ENCODE data around the gene SRMS.
A peak's percentile ranks its signal among the peaks of the same experiment; 100 is the strongest.

Gene SRMS

GRCh38 chr20:63553251-63553932, 5.8 kb upstream of the SRMS start:
- peak; percentile 63 to 83 for DNase-seq (ENCODE audit: low read depth in 2 of 2)

- no peak for DNase-seq (ENCODE audit: low read depth in 2 of 2)
Observed at GRCh38 chr20:63552481-63553249, 5.1 kb upstream of the SRMS start.

DNA sequence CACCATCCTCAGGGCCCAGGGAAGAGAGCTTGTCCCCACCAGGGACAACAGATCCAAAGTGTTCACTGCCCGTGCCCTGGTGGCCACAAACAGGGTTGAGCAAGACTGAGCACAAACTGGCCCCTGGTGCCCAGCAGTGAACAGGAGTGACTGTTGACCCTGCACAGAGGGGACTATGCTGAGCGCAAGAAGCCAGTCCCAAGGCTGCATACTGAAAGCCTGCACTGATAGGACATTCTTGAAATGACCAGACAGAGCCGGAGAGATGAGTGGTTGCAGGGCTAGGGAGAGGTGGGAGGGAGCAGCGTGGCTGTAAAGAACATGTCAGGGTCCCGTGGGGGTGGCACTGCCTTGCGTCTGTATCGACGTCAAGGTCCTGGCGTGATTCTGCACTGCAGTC, 3.5 kb upstream of the SRMS start:
- no peak for DNase-seq (ENCODE audit: low read depth in 2 of 2)

DNA sequence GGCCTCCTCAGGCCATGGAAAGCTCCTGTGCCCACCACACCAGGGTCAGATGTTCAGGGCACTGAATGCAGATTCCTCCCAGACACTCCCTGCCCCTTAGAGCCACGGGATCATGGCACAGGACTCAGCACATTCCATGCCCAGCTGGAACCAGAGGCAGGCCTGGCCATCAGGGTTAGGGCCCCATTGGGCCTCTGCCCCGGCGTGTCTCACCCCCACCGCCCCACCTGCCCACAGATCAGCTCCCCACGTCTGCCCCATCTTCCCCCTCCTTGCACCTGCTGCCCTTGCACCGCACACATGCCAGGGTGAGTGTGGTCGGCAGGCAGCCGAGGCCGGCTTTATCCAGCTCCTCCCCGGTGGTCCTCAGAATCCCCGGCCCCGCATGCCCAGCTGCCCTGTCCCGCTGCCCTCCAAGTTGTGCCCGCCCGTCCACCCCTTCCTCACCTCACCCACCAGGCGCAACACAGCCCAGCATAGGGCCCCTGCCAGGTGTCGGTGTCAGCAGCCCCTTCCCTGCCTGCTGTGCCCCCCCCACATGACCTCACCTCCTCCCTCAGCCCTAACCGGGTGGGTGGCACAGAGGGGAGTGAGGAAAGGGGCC, 2.2 kb upstream of the SRMS start:
- no peak for DNase-seq (ENCODE audit: low read depth in 2 of 2)

DNA sequence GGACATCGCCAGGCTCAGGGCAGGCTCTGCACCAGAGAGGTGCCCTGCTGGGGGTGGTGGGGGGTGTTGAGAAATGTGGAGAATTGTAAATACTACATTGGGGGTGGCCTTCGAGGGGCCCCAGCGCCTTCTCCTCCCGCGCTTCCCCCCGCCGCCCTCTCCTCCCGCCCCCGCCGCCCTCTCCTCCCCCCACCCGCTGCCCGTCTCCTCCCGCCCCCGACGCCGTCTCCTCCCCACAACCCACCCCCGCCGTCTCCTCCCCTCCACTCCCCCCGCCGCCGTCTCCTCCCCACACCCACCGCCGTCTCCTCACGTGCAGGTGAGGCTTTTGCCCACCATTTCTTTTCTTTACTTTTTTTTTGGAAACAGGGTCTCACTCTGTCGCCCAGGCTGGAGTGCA, 1.5 kb upstream of the SRMS start:
- no peak for DNase-seq (ENCODE audit: low read depth in 2 of 2)

DNA sequence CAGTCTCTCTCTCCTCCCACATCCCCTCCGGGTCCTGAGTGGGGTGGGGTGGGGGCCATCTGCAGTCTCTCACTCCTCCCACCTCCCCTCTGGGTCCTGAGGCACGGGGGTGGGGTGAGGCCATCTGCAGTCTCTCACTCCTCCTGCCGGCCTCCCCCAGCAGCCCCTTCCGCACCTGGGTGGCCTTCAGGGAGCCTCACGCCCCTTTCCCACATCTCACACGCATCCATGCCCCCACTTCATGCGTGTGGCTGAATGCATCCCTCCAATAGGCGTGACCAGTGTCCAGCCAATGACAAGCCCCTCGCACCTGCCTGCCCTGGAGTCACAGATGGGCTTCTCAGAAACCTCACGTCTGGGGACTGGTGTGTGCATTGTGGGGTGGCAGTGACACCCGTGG, 993 bp upstream of the SRMS start:
- no peak for DNase-seq (ENCODE audit: low read depth in 2 of 2)

DNA sequence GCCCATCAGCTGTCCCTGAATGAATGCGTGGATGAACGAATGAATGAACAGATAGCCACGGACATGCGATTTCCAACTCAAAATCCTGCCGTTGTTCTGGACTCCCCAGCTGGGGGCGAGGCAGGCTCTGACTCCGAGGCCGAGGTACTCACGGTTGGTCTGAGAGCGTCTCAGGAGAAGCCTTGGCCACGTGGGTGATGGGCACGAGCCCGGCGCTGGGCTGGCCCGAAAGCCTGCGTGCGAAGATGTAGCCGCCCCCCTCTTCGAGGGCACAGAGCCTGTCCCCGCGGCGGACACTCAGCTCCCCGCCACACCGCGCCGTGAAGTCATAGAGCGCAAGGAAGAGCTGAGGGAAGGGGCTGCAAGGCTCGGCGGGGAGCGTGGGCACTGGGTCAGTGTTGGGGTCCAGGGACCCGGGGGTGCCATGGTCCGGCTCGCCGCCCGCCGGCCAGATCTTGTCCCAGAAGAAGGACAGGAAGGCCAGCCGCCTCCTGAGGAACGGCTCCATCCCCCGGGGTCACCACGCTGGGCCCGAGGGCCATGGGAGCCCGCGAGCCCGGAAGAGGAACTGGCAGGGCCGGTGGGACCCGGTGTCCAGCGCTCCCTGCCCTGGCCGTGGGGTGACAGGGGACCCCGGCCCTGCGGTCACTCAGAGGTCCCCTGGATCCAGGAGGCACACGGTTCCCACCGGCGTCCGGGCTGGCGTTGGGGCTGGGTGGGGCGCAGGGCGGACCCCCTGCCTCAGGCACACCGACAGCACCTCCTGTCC, 409 bp downstream of the SRMS start:
- no peak for DNase-seq (ENCODE audit: low read depth in 2 of 2)

DNA sequence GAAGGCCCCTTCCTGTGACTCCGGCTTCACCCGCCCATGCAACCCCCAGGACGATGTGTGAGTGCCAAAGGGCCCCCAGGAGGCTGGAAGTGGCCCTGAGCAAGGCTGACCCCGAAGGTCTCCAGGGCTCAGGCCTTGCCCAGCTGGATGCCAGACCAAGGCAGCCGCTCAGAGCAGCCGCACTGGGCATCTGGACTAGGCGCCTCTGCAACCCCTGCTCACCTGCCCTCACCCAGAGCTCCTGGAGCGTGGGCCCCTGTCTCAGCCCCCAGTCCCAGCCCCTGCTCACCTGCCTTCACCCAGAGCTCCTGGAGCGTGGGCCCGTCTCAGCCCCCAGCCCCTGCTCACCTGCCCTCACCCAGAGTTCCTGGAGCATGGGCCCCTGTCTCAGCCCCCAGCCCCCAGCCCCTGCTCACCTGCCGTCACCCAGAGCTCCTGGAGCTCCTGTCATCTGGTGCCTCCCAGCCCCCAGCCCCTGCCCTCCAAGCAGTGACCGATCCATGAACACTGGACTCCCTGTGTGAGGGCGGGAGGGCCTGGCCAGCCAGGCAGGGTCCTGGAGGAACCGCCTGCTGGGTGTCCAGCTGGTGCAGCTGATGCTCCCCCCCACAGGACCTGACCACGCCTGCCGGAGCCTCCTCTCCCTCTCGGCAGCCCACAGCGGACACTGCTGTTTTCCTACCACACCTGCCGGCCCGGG, 1.1 kb downstream of the SRMS start:
- DNase-seq (ENCODE audit: low read depth in 2 of 2), result no peak

GRCh38 chr20:63545814-63546213, 1.7 kb downstream of the SRMS start:
- no peak for DNase-seq (ENCODE audit: low read depth in 2 of 2)

- DNase-seq (ENCODE audit: low read depth in 2 of 2), result no peak
Observed at GRCh38 chr20:63544958-63545516, 2.5 kb downstream of the SRMS start.

DNA sequence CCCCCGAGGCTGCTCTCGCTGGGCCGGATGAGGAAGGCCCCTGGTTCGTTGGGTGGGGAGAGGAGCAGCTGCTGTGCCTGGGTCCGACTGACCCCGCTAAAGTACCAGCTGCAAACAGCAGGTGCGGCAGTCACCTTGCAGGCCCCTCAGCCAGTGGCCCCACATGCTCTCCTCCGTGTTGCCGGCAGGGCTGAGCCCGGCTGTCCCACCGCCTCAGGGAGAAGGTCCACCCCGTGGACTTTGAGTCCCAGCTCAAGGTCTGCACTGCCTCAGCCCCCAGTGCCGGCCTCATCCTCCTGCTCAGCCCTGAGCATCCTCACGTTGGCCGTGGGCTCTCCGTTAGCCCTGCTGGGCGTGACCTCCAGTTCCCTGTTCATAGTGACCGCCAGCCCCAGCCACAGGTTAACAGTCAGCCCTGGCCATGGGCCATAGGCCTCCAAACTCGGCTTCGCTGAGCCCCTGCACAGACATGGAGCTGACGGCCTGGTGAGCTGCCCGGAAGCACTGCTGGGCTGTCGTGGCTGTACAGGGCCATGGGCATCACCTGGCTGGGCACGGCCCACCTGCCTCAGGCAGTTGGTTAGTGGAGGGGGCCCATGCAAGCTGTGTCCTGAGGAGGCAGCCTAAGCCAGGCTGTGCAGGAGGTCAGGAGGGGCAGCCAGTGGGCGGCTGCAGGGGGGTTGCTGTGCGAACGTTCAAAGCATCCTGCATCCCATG, 3.1 kb downstream of the SRMS start:
- DNase-seq (ENCODE audit: low read depth in 2 of 2), result no peak

GRCh38 chr20:63543733-63544132, 3.8 kb downstream of the SRMS start:
- no peak for DNase-seq (ENCODE audit: low read depth in 2 of 2)

- DNase-seq (ENCODE audit: low read depth in 2 of 2), result no peak
Observed at GRCh38 chr20:63543131-63543530, 4.4 kb downstream of the SRMS start.

DNA sequence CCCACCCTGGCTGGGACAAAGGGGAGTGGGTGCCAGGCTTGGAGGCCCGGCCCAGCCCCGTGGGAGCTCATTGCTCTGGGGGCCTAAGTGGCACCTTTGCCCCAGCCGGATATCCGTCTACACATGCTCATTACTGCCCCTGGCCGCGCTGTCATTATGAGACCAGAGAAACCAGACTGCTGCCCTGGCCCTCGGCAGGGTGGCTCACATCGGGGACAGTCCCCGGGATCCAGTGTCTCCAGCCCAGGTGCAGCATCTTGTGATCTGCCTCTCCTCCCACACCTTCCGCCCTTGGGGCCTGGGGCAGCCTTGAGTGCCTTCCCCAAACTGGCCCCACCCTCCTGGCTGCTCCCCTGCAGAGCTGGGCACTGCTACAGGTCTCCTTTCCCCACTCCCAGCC, 4.9 kb downstream of the SRMS start:
- DNase-seq (ENCODE audit: low read depth in 2 of 2), result no peak

DNA sequence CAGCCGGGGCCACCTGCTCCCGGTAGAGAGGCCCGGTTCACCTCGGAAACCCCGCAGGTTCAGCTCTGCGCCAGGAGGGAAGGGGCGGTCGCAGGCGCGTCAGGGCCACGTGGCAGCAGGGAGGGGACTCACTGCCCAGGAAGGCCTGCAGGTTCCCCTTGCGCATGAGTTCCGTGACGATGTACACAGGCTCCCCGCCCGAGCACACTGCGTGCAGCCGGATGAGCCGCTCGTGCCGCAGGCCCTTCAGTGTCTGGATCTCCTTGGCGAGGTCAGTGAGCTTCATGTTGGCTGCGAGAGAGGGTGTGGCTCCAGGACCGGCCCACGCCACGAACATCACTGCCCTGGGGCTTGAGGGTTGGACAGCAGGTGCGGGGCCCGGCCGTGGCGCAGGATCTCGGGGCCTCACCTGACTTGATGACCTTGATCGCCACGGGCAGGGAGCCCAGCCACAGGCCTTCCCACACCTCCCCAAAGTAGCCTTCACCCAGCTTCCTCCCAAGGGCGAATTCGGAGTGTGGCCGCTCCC, 5.5 kb downstream of the SRMS start:
- no peak for DNase-seq (ENCODE audit: low read depth in 2 of 2)

DNA sequence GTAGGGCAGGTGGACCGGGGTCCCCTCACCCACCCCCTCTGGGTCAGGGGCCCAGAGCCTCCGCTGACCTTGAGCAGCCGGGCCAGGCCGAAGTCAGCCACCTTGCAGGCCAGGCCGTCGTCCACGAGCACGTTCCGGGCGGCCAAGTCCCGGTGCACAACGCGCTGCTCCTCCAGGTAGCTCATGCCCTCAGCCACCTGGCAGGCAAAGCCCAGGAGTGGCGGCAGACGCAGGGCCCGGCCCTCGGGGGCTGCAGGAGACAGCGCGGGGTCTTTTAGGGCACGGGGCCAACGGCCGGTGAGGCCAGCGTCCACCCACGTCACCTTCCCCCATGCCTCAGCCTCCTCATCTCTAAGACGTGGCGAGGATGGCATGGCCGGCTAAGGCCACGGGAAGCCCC, 6.2 kb downstream of the SRMS start:
- DNase-seq (ENCODE audit: low read depth in 2 of 2), result no peak

DNA sequence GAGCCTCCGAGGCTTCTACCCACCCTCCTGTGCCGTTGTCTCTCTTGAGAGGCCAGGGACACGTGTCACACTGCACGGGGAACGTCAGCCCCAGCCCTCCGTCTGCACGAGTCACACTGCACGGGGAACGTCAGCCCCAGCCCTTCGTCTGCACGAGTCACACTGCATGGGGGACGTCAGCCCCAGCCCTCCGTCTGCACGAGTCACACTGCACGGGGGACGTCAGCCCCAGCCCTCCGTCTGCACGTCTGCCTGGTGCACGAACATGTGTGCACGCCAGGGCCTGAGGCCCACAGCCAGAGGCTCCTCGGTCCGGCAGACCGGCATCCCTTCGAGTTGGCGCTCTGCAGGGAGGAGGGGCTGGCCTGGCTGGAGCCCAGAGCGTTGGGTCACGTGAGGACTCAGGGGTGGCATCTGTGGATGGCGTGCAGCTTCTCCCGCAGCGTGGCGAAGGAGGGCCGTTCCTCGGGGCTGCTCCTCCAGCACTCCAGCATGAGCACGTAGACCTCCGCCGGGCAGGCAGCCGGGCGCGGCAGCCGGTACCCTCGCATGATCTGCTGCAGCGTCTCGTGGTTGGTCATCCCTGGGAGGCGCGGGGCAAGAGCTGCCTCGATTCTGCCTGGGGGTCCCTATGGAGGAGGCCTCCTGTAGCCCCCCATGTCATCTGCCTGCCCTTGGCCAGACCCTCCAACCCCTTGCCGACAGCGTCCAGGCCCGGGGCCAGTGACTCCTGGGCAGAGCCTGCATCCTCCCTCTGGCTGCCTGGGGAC, 6.9 kb downstream of the SRMS start:
- no peak for DNase-seq (ENCODE audit: low read depth in 2 of 2)

- DNase-seq (ENCODE audit: low read depth in 2 of 2), result no peak
Observed at GRCh38 chr20:63539441-63540370, 7.8 kb downstream of the SRMS start.

- DNase-seq (ENCODE audit: low read depth in 2 of 2), result no peak
Observed at GRCh38 chr20:63539092-63539430, 8.5 kb downstream of the SRMS start.
